Measurements from ENCODE around the gene HRCT1.

DNA sequence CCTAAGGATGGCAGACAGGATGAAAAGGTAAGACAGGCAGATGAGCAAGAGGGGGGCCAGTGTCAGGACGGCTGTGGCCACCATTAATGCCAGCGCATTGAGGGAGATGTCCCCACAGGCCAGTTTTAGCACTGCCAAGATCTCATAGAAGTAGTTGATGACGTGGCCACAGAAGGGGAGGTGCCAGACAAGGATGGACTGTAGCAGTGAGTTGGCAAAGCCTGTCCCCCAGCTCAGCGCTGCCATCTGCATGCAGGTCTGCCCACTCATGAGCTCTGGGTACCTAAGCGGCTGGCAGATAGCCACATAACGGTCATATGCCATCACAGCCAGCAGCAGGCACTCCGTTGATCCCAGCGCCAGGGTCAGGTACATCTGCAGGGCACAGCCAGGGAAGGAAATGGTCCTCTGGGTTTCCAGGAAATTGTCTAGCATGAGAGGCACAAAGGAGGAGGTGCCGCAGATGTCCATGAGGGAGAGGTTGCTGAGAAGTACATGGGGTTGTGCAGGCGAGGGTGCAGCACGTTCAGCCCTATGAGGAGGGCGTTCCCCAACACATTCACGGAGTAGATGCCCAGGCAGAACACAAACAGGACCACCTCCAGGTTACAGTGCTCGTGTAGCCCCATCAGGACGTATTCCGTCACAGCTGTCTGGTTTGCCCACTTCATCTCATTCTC, 46.6 kb upstream of the HRCT1 start:
- TF ChIP-seq, protein P1, sequence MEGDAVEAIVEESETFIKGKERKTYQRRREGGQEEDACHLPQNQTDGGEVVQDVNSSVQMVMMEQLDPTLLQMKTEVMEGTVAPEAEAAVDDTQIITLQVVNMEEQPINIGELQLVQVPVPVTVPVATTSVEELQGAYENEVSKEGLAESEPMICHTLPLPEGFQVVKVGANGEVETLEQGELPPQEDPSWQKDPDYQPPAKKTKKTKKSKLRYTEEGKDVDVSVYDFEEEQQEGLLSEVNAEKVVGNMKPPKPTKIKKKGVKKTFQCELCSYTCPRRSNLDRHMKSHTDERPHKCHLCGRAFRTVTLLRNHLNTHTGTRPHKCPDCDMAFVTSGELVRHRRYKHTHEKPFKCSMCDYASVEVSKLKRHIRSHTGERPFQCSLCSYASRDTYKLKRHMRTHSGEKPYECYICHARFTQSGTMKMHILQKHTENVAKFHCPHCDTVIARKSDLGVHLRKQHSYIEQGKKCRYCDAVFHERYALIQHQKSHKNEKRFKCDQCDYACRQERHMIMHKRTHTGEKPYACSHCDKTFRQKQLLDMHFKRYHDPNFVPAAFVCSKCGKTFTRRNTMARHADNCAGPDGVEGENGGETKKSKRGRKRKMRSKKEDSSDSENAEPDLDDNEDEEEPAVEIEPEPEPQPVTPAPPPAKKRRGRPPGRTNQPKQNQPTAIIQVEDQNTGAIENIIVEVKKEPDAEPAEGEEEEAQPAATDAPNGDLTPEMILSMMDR (IDR thresholded peaks at IDR 0.05), result no peak
- no peak for TF ChIP-seq POLR2A (IDR thresholded peaks at IDR 0.05)

Measured in thyroid gland (tissue), 4 donors.